HCT116 (cell line): ENCODE data around the gene PCDHB12.
"Not testable (repeated sequence)": the region's sequence is repeated elsewhere in the genome, so short reads cannot be mapped to it uniquely, and the experiment has no call there.

ENCODE experiments used
- CTCF ChIP-seq, 3 experiments: fragments of 200-600 bp in 1 of 3; sonication (generic) in 1 of 3; IDR thresholded peaks in 2 of 3; conservative IDR thresholded peaks in 1 of 3; 2 replicates each; pipeline ENCODE4 v1.5.1; 2012 to 2017; ENCODE audit warnings: low read depth in 2 of 3, low read length in 2 of 3, antibody characterized with exemption in 1 of 3, borderline replicate concordance in 1 of 3, control low read depth in 1 of 3, mild to moderate bottlenecking in 1 of 3, mixed read lengths in 1 of 3, mixed run types in 1 of 3, moderate library complexity in 1 of 3; ENCODE audit not compliant: insufficient read depth in 1 of 3
- EZH2phosphoT487 ChIP-seq: fragments of 200-600 bp; IDR thresholded peaks from 2 replicates; pipeline ENCODE4 v1.6.1; 2018; ENCODE audit warnings: antibody characterized with exemption, borderline replicate concordance
- MAX ChIP-seq: IDR thresholded peaks from 2 replicates; pipeline ENCODE4 v1.6.1; 2012
- POLR2A ChIP-seq: IDR thresholded peaks from 2 replicates; pipeline ENCODE4 v1.7.0; 2011; ENCODE audit warnings: borderline replicate concordance; ENCODE audit not compliant: insufficient read depth, insufficient read length; ENCODE audit errors: extremely low read depth
- RAD21 ChIP-seq: IDR thresholded peaks from 2 replicates; pipeline ENCODE4 v1.6.1; 2012; ENCODE audit warnings: low read depth, mild to moderate bottlenecking
- SIN3A ChIP-seq: IDR thresholded peaks from 2 replicates; pipeline ENCODE4 v1.6.1; 2012; ENCODE audit warnings: low read depth
- TF ChIP-seq, protein P1 (sequence below): IDR thresholded peaks from 2 replicates; pipeline ENCODE4 v1.6.1; 2012; ENCODE audit warnings: low read depth

- TF ChIP-seq CTCF (IDR thresholded peaks at IDR 0.05 in 2 of 3, conservative IDR thresholded peaks at IDR 0.05 in 1 of 3; ENCODE audit: borderline replicate concordance in 1 of 3, insufficient read depth in 1 of 3, low read depth in 2 of 3, low read length in 2 of 3); POLR2A; MAX; RAD21; EZH2phosphoT487; SIN3A: not testable (repeated sequence)
- TF ChIP-seq, protein P1, sequence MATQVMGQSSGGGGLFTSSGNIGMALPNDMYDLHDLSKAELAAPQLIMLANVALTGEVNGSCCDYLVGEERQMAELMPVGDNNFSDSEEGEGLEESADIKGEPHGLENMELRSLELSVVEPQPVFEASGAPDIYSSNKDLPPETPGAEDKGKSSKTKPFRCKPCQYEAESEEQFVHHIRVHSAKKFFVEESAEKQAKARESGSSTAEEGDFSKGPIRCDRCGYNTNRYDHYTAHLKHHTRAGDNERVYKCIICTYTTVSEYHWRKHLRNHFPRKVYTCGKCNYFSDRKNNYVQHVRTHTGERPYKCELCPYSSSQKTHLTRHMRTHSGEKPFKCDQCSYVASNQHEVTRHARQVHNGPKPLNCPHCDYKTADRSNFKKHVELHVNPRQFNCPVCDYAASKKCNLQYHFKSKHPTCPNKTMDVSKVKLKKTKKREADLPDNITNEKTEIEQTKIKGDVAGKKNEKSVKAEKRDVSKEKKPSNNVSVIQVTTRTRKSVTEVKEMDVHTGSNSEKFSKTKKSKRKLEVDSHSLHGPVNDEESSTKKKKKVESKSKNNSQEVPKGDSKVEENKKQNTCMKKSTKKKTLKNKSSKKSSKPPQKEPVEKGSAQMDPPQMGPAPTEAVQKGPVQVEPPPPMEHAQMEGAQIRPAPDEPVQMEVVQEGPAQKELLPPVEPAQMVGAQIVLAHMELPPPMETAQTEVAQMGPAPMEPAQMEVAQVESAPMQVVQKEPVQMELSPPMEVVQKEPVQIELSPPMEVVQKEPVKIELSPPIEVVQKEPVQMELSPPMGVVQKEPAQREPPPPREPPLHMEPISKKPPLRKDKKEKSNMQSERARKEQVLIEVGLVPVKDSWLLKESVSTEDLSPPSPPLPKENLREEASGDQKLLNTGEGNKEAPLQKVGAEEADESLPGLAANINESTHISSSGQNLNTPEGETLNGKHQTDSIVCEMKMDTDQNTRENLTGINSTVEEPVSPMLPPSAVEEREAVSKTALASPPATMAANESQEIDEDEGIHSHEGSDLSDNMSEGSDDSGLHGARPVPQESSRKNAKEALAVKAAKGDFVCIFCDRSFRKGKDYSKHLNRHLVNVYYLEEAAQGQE: not testable (repeated sequence)
These were observed 19.8 kb upstream of the PCDHB12 start for GRCh38 chr5:141188682-141189081.
